ENCODE data around the gene TEPSIN. TPM values are rescaled to one million over a fixed set of nuclear protein-coding genes. Genes with fewer than 3 reads are reported as not detected.

TEPSIN gene
- total RNA-seq, 1 experiment from 2014 or later = 38.8 TPM

- Histone ChIP-seq H3K56ac (ENCODE audit: insufficient read length, low read depth, low read length) (no peak overlapping the region), H3K14ac (ENCODE audit: insufficient read depth, low read length) (no peak overlapping the region), H3K27me3 (ENCODE audit: insufficient read depth, low read length) (no peaks in the 10 kb centered on the region), H3K9ac (ENCODE audit: extremely low read depth, insufficient read length, low read length) (no peak overlapping the region), H2BK15ac (ENCODE audit: low read depth, low read length) (no peak overlapping the region), H3K27ac (ENCODE audit: insufficient read length, low read depth, low read length) (no peak overlapping the region), H4K91ac (ENCODE audit: insufficient read length, low read depth, low read length) (no peak overlapping the region), H3K4me1 (ENCODE audit: insufficient read depth, low read length) (no peaks in the 10 kb centered on the region), H3K4ac (ENCODE audit: low read depth, low read length) (no peak overlapping the region), H3K4me2 (ENCODE audit: insufficient read depth, insufficient read length, low read length) (no peak overlapping the region), H4K20me1 (ENCODE audit: control insufficient read depth, insufficient read depth, insufficient read length) (no peaks in the 10 kb centered on the region), H3K23me2 (ENCODE audit: insufficient read length, low read depth, low read length, poor library complexity, severe bottlenecking) (no peaks in the 10 kb centered on the region), H3K18ac (ENCODE audit: insufficient read length, low read depth, low read length) (no peak overlapping the region), H2BK5ac (ENCODE audit: insufficient read length, low read length) (no peak overlapping the region), H3K9me3 (ENCODE audit: control insufficient read depth, low read depth, low read length) (no peaks in the 10 kb centered on the region), H2BK12ac (ENCODE audit: insufficient read length, low read depth, low read length) (no peak overlapping the region), H3K23ac (ENCODE audit: insufficient read length, low read depth, low read length) (no peak overlapping the region), H2AFZ (ENCODE audit: low read length) (no peak overlapping the region), H2AK5ac (ENCODE audit: insufficient read length, low read length) (no peak overlapping the region), H3K79me2 (ENCODE audit: insufficient read depth, low read length) (no peaks in the 10 kb centered on the region), H4K5ac (ENCODE audit: insufficient read length, low read depth, low read length) (no peak overlapping the region), H2BK120ac (ENCODE audit: low read depth, low read length, poor library complexity, severe bottlenecking) (no peak overlapping the region), H4K8ac (replicated peaks; ENCODE audit: insufficient read length, low read depth, low read length) (no peak overlapping the region), H3T11ph (ENCODE audit: low read length) (no peak overlapping the region), H2BK20ac (ENCODE audit: low read depth, low read length, poor library complexity, severe bottlenecking) (no peak overlapping the region), H3K79me1 (ENCODE audit: insufficient read depth, low read depth, low read length, poor library complexity, severe bottlenecking) (no peaks in the 10 kb centered on the region)
- peaks cover 3% of the 10 kb centered on the region in 2 experiments; a peak in 2 of 4 replicates for H3K4me1 Mint-ChIP-seq
- no peaks in the 10 kb centered on the region for H3K9me3 Mint-ChIP-seq
- no peak for DNase-seq
- no peaks in the 10 kb centered on the region for H3K27me3 Mint-ChIP-seq (ENCODE audit: low read depth)
- H3K4me3 Mint-ChIP-seq = no peak overlapping the region
- H3K36me3 Mint-ChIP-seq (ENCODE audit: insufficient read depth in 1 of 3, low read depth in 3 of 3) = peaks cover 0 to 42% (median 14%) of the 10 kb centered on the region in 3 experiments; a peak in 5 of 7 replicates
- no CpG with 5 or more reads among the region's 10 CpGs for WGBS (ENCODE audit: extremely low coverage, insufficient read length, low lambda C conversion rate)
- no peak for TF ChIP-seq CTCF (conservative IDR thresholded peaks at IDR 0.05)
- no peak overlapping the region for H3K27ac Mint-ChIP-seq
Observed at GRCh38 chr17:81204578-81204977, 34.3 kb downstream of the TEPSIN start.
